ENCODE data around the gene ZNF80.
"Not testable (repeated sequence)": the region's sequence is repeated elsewhere in the genome, so short reads cannot be mapped to it uniquely, and the experiment has no call there.

ZNF80 gene

DNA sequence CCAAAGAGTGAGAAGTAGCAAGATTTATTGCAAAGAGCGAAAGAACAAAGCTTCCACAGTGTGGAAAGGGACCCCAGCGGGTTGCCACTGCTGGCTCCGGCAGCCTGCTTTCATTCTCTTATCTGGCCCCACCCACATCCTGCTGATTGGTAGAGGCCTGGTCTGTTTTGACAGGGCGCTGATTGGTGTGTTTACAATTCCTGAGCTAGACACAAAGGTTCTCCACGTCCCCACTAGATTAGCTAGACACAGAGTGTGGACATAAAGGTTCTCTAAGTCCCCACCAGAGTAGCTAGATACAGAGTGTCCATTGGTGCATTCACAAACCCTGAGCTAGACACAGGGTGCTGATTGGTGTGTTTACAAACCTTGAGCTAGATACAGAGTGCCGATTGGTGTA, at the start of gene ZNF80:
Gene ZNF80 (minus strand): TSS at position 101 of the 400 bp plus-strand sequence. CDS start 504 bp downstream, outside the sequence.
- DNase-seq: not testable (repeated sequence)

DNA sequence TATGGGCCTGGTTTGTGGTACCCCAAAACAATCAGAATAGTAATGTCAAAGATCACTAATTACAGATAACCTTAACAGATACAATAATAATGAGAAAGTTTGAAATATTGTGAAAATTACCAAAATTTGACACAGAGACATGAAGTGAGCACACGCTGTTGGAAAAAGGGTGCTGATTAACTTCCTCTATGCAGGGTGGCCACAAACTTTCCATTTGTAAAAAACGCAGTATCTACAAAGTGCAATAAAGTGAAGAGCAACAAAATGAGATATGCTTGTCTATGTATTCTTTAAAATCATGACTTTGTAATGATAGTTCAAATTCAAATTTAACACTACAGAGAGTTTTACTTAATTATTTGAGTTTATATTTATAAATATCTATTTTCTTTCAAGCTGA, 48.9 kb upstream of the ZNF80 start:
- DNase-seq: no peak

DNA sequence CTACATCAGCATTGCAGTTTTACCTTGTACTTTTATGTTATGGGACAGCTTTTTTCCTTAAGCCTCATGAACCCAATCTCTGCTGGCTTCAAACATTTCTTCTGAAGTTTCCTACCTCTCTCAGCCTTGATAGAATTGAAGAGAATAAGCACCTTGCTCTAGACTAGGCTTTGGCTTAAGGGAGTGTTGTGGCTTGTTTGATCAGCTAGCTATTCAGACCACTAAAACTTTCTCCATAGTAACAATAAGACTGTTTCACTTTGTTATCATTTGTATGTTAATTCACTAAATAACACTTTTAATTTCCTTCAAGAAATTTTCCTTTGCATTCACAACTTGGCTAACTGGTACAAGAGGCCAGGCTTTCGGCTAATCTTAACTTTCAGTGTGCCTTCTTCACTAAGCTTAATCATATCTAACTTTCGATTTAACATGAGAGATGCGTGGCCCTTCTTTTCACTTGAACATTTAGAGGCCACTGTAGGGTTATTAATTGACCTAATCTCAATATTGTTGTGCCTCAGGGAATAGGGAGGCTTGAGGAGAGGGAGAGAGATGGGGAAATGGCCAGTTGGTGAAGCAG, 48.4 kb upstream of the ZNF80 start:
- DNase-seq: no peak

DNA sequence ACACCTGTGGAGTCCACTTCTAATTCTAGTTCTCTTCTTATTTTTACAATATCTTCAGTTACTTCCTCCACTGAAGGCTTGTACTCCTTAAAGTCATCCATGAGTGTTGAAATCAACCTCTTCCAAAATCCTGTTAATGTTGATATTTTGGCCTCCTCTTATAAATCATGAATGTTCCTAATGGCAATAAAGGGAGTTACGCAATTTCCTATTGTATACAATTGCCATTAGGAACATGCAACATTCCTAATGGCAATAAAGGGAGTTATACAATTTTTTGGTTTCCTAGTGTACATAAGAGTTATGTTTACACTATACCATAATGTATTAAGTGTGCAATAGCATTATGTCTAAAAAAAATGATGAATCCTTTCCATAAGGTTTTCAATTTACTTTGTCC, 47.3 kb upstream of the ZNF80 start:
- DNase-seq: no peak

DNA sequence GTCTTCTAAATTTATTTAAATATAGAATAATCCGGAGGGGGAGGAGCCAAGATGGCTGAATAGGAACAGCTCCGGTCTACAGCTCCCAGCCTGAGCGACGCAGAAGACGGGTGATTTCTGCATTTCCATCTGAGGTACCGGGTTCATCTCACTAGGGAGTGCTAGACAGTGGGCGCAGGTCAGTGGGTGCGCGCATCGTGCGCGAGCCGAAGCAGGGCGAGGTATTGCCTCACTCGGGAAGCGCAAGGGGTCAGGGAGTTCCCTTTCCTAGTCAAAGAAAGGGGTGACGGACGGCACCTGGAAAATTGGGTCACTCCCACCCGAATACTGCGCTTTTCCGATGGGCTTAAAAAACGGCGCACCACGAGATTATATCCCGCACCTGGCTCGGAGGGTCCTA, 39.5 kb upstream of the ZNF80 start:
- DNase-seq: not testable (repeated sequence)

DNA sequence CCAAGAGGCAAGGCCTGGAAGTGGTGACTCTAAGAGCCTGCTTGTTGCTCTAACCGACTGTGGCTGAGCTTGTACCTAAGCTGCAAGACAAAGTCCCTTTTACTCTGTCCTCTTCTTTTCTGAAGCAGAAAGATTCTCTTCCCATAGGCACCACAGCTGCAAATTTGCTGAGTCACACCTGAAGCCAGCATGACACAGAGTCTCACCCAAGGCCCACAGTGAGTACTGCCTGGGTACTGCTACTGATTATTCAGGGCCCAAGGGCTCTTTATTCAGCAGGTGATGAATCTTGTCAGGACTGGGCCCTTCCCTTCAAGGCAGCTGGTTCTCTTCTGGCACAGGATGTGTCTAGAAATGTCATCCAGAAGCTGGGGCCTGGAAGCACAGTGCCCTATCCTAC, 37.6 kb upstream of the ZNF80 start:
- DNase-seq: no peak

DNA sequence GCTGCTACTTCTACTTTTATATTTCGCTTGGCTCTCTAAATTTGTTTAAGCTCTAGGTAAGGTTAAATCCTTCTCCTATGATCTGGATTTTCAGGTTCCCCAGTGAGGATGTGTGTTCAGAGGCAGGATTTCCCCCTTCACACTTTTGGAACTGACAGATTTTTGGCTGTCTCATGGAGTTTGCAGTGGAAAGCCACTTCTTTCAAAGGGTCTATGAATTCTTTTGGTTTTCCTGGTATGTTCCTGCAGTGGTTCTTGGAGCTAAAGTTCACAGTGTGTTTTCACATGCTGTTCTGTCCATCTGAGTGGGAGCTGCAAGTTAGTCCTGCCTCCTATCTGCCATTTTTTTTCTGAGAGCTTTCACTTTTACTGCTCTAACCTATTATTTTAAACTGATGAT, 34.9 kb upstream of the ZNF80 start:
- no peak for DNase-seq

DNA sequence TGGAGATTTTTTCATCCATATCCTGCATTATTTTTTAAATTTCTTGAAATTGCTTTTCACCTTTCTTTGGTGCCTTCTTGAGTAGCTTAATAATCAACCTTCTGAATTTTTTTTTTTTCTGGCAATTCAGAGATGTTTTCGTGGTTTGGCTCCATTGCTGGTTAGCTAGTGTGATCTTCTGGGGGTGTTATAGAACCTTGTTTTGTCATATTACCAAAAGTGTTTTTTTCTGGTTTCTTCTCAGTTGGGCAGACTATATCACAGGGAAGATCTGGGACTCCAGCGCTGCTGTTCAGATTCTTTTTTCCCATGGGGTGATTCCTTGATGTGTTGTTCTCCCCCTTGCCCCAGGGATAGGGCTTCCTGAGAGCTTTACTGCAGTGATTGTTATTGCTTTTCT, 32.6 kb upstream of the ZNF80 start:
- no peak for DNase-seq

DNA sequence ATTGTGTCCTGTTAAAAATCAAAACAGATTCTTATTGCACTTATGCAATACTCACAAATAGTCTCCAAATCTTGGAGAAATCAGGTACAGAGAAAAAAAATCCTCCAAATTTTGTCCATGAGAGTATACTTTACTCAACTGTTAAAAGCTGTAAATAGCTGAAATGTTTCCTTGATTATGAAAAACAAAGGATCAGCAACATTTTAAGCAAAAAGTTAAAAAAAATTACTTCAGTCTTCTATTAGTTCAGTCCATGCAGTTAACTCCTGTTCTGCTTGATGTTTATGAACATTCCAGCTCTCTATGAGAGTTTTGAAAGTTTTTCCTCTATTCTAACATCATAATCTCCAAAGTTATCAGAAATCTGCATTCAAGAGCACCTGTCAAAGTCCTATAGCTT, 22.8 kb upstream of the ZNF80 start:
- no peak for DNase-seq

DNA sequence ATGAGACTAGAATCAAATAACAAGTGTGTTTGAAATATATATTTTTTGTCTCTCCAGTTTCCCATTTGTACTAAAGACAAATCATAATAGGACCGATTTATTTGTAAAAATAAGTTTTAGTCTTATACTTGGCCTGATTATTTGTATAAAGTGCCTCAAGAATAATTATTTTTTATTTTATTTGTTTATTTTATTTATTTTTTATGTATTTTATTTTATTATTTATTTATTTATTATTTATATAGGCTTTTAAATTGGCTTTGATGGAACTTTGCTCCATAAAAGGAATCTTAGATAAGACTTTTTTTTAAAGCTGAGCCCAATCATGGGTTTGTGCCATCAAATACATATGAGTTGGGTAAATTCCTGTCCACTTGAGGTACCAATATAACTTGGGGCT, 22.2 kb upstream of the ZNF80 start:
- DNase-seq: no peak

DNA sequence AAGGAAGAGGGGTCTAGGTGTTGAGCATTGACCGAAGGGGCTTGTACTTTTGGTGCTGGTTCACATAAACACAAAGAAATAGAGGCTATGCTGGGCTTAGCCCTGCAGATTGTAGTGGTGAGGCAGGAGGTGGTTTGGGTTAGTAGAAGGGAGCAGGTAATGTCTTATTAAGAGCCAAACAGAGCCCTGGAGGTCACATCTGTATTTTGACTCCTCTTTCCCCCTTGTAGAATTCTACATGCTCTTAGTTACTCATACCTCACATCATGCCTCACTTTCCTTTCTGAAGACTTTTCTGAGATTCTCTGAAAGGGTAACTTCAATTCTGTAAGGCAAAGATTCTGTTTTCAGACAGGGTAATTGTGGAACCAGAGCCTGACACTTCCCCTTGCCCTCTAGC, 16.1 kb upstream of the ZNF80 start:
- no peak for DNase-seq

DNA sequence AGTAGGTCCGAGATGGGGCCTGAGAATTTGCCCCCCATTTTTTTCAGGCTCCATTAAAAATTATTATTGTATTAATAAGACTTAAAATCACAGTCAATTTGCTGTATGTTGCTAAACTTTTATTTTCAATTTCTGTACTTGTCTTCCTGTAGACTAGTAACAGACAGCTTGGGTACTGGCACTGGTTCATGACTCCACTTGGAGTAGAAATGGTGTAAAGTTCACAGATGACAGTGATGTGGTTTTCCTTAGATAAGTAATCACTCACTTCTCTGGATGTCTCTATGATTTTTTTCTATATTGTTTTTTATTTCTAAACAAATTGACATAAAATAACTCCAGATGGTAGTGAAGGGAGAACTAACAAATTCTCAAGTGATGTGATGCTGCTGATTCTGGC, 15.6 kb upstream of the ZNF80 start:
- DNase-seq: no peak

DNA sequence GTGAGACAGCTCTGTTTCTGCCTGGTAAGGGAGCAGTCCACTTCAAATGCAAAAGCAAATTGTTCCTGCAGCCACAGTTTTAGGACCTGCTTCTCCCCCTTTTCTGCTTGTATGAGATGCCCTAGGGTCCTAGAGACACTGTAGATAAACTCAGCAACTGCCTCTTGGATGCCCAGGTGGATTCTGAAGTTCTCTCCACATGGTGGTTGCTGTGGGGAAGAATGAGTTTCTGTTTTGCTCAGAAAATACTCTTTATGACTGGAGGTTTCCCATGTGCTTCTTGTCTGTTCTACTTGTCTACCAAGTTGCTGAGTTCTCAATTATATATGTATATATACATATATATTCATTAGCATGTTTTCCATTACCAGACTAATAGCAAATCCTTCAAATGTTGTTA, 5.6 kb upstream of the ZNF80 start:
- DNase-seq: no peak

DNA sequence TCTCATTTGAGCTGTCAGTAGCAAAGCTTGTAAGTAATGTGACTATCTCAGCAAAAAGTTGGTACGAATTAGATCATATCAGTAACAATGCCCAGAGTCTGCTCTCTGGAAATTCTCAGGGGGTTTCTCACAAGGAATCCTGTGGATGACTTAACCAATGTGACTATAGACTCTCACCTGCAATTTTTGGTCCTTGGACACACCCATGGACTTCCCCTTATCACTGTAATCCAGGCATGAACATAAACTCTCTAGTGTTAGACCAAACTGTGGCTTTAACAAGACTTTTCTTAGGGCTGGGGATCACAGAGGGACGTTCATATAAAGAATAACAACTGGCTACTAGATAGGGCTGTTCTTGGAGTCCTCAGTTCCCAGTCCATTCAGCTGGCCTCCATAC, 3.9 kb upstream of the ZNF80 start:
- DNase-seq: no peak

DNA sequence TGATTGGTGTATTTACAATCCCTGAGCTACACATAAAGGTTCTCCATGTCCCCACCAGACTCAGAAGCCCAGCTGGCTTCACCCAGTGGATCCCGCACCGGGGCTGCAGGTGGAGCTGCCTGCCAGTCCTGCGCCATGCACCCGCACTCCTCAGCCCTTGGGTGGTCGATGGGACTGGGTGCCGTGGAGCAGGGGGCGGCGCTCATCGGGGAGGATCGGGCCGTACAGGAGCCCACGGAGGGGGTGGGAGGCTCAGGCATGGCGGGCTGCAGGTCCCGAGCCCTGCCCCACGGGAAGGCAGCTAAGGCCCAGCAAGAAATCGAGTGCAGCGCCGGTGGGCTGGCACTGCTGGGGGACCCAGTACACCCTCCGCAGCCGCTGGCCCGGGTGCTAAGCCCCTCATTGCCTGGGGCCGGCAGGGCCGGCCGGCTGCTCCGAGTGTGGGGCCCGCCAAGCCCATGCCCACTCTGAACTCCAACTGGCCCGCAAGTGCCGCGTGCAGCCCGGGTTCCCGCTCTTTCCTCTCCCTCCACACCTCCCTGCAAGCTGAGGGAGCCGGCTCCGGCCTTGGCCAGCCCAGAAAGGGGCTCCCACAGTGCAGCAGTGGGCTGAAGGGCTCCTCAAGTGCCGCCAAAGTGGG, 888 bp upstream of the ZNF80 start:
- DNase-seq: not testable (repeated sequence)

DNA sequence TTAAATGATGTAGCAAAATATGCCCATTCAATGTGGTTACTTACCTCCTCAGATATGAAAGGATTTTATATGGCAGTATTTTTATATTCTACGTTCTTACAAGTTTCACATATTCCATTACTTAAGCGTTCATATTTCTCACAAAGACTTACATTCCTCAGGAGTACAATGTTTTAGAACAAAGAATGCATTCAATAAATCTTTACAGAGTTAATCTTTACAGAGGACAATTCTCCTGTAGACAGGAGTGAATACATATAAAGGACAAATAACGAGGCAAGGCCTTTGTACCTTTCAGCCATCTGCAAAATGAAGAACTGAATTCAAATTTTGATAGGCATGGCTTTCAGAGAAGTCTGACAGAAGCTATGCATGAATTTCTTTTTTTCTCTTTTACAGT, 1.9 kb downstream of the ZNF80 start:
- DNase-seq: no peak

DNA sequence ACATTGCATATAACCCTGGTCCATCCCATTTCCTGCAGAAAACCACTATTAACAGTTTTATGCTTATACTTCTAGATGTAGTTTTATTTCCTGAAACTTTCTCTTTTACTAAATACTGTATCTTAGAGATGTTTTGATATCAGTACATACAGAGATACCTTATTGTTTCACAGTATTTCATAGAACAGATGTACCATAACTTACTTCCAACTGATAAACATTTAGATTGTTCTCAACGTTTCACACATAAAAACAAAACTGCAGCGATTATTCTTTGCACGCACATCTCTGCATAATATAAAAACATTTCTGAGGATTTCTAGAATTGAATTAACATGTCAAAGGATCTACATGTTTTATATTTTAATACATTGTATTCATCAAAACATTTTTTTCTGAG, 2.6 kb downstream of the ZNF80 start:
- DNase-seq: no peak

DNA sequence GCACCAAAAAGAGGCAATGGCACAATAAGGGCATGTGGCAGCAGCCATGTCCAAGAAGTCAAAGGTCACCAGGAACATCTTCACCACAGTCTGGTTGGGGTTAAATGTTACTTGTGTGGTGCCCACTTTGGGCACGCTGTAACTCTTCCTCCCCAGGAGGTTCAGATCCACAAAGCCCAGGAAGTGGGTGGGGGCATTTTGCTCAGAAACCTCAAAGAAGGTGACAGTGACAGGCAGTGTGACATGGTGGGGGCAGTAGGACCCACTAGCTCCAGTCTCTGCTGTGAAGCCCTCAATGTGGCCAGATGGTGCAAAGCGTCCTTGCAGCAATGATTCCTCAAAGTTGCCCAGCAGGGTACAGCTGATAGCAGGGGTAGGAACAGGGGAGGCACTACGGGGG, 5.8 kb downstream of the ZNF80 start:
- no peak for DNase-seq

DNA sequence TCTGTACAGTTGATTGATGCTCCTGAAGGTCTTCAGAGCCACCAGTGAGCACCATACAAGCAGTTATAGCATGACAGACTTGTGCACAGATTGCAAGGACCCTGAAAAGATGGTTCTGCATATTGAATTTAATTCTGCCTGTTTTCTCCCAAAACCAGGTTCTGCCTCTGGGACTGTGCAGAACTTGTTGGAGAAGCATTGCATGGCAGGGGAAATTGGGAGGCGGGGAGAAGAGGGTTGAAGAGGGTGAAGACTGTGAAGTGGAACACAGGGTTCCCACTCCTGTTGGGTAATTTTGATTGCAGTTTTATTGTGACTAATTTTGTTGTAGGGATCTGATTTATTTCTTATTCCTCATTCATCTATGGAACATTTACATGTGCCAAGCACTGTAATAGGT, 10.3 kb downstream of the ZNF80 start:
- no peak for DNase-seq

DNA sequence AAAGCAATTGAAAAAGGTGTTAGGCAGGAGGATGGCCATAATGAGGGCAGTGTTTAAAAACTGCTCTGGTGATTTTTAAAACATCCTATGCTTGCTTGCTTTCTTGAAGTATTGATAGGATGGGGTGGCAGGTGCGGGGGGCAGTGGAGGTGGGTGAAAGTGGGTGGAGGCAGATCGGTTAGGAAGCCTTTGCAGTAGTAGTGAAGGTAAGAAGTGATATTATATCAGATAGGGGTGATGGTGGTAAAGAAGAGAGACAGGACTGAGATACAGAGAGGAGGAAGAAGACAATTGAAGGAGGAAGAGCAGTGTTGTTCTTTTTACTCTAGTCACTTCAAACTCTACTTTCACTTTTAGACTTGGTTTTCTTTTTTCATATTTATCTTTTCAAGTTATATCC, 11.1 kb downstream of the ZNF80 start:
- no peak for DNase-seq

DNA sequence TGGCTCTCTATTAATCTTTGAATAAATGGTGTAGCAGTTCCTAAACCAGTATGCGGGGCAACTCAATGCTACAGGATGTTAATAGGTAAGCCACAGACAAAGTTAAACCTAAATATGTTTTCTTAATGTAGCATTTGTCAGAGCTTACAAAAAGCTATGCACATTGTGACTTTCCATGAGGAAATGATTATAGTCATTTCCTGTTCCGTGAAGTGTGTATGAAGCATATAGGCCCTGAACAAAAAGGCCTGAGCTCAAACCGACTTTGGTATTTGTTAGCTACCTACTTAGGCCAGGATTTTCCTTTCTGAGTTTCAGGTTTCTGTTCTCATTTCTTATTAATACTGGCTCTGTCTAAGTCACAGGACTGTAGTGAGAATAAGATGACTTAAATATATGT, 14.2 kb downstream of the ZNF80 start:
- DNase-seq: no peak

DNA sequence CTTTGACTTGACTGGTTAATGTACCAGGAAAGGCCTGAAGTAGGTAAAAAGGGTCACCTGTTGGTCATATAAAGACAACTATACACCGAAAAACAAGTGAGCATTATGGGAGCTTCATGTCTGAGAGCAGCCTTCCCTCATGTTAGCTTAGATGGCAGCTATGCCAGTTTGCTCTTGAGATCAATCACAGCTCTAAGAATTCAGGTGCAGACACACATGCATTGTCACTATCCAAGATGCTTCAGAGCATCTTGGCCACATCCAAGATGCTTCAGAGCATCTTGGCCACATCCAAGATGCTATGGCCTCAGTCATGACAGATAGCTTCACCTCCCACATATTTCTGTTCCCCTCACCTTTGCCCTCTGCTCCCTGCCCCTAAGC, 15.5 kb downstream of the ZNF80 start:
- no peak for DNase-seq

DNA sequence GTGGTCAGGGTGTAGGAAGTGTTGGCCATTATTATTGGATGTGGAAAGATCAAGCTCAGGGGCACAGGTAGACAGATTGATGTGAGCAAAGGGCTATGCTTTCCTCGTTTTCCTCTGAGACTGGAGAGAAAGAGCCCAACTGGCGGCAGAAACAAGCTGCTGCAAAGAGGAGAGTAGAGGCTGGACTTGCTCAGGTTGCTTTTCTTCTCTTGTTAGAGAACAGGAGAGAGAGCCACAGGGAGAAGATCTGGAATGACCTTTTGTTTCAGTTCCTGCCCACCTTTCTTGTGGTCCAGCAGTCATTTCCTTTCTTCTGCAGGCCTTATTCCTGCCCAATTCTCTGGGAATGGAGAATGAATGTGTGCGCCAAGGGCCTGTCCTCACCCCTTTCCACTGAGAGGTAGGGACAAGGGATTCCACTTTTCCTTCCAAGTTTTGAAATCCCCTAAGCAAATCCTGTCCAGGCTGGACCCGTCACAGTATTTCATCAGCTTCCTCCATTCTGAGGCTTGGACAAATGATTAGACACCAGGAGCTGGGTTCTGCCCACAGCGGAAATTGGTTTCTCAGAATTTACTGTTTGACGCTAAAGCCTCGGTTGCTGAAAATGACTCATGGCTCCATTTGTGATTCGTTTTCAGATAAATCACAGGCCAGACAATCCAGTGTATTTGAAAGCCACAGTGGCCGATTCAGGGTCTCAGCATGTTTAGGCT, 16.1 kb downstream of the ZNF80 start:
- DNase-seq: no peak

DNA sequence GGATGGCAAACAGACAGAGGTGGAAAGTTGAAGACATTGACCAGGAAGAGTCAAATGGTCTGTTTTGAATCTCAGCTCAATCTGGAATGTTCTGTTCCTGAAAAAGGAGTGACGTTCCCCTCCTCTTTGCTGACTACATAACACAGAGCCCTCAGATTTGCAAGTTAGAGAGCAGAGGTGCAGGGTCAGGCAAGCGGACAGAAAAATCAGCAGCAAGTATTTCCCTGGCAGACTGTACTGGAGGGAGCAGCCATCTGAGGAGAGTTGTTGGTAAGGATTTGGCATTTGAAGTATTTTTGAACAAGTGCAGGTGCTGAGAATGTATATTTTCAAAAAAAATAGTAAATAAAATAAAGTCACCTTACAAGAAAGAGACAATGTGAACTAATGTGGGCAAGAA, 17.6 kb downstream of the ZNF80 start:
- DNase-seq: no peak

All from NCI-H69 (cell line).